Measurements from ENCODE around the gene ADPRHL1. TPM values are rescaled to one million over a fixed set of nuclear protein-coding genes. Genes with fewer than 3 reads are reported as not detected.

ADPRHL1 gene
- total RNA-seq, 1 donor from 2014 or later = 2.8 TPM

- Mint-ChIP-seq H3K27ac (ENCODE audit: unreplicated experiment) (no peak overlapping the region), H3K4me1 (no peaks in the 10 kb centered on the region), H3K9me3 (no peaks in the 10 kb centered on the region), H3K36me3 (ENCODE audit: low read depth) (peaks cover 39% of the 10 kb centered on the region), H3K4me3 (no peak overlapping the region), H3K27me3 (ENCODE audit: low read depth) (no peaks in the 10 kb centered on the region)
- TF ChIP-seq CTCF (conservative IDR thresholded peaks at IDR 0.05) = no peak
- no peak for DNase-seq (ENCODE audit: low read depth, low spot score)
Observed at GRCh38 chr13:113476811-113477210, 23.5 kb upstream of the ADPRHL1 start.

DNA sequence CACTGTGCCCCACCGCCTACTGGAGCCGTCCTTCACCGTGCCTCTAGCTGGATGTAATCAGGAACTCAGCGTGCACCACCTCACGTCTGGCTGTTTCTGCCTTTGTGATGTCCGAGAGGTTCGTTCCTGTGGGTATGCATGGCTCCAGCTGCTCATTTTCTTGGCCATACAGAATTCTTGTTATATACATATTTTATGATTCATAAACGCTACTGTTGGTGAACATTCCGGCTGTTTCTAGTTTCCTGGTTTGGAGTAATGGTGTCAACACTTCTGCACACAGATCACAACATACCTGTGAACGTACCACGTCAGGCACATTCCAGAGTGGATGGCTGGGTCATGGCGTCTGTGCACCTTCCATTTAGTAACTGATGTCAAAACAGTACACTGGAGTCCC is 22.6 kb upstream of the ADPRHL1 start:
- Mint-ChIP-seq H3K4me3 (no peak overlapping the region), H3K4me1 (no peaks in the 10 kb centered on the region), H3K27ac (ENCODE audit: unreplicated experiment) (no peak overlapping the region), H3K36me3 (ENCODE audit: low read depth) (peaks cover 46% of the 10 kb centered on the region), H3K9me3 (no peaks in the 10 kb centered on the region), H3K27me3 (ENCODE audit: low read depth) (no peaks in the 10 kb centered on the region)
- DNase-seq (ENCODE audit: low read depth, low spot score) = no peak
- no peak for TF ChIP-seq CTCF (conservative IDR thresholded peaks at IDR 0.05)

GRCh38 chr13:113475280-113475679 is 22.0 kb upstream of the ADPRHL1 start:
- H3K27me3 Mint-ChIP-seq (ENCODE audit: low read depth) = no peaks in the 10 kb centered on the region
- no peak for TF ChIP-seq CTCF (conservative IDR thresholded peaks at IDR 0.05)
- H3K4me1 Mint-ChIP-seq = no peaks in the 10 kb centered on the region
- DNase-seq (ENCODE audit: low read depth, low spot score) = no peak
- no peaks in the 10 kb centered on the region for H3K9me3 Mint-ChIP-seq
- H3K27ac Mint-ChIP-seq (ENCODE audit: unreplicated experiment) = no peak overlapping the region
- H3K4me3 Mint-ChIP-seq = no peak overlapping the region
- peaks cover 49% of the 10 kb centered on the region for H3K36me3 Mint-ChIP-seq (ENCODE audit: low read depth)

- H3K27ac Mint-ChIP-seq (ENCODE audit: unreplicated experiment) = peak overlapping the region; percentile 45
- no peaks in the 10 kb centered on the region for H3K27me3 Mint-ChIP-seq (ENCODE audit: low read depth)
- H3K36me3 Mint-ChIP-seq (ENCODE audit: low read depth) = peaks cover 52% of the 10 kb centered on the region
- H3K4me1 Mint-ChIP-seq = peaks cover 2% of the 10 kb centered on the region
- no peak for DNase-seq (ENCODE audit: low read depth, low spot score)
- H3K4me3 Mint-ChIP-seq = no peak overlapping the region
- TF ChIP-seq CTCF (conservative IDR thresholded peaks at IDR 0.05) = no peak
- no peaks in the 10 kb centered on the region for H3K9me3 Mint-ChIP-seq
Observed at GRCh38 chr13:113474179-113474578, 20.9 kb upstream of the ADPRHL1 start.

DNA sequence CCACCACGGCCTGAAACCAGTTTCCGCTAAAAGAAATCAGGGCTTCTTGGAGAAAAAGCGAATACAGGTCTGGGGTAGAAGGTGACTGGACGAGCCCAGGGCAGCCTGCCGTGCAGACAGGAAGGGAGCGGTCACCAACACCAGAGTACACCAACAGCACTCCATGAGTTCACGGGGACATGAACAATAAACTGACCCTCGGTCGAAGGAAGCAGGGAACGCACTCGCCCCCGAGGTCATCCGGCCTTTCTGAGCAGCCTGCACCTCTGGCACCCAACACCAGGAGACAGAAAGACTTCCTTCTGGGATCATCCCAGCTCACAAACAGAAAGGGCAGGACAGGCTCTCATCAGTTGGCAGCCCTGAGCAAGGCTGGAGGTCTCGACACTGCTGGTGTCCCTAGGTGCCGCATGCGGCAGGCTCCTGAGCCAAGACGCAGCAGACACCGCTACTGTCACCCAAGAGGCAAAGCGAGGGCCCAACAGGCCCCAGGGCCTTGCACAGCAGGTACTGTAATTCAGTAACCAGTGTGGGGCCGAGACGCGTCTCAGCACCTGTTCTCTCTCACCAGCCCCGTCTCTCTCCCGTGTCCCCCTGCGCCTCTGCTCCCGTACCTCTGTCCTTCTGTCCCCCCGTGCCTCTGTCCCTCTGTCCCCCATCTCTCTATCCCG is 19.2 kb upstream of the ADPRHL1 start:
- H3K4me1 Mint-ChIP-seq = peaks cover 13% of the 10 kb centered on the region
- H3K27me3 Mint-ChIP-seq (ENCODE audit: low read depth) = no peaks in the 10 kb centered on the region
- no peak for DNase-seq (ENCODE audit: low read depth, low spot score)
- no peak overlapping the region for H3K4me3 Mint-ChIP-seq
- peaks cover 45% of the 10 kb centered on the region for H3K36me3 Mint-ChIP-seq (ENCODE audit: low read depth)
- no peaks in the 10 kb centered on the region for H3K9me3 Mint-ChIP-seq
- TF ChIP-seq CTCF (conservative IDR thresholded peaks at IDR 0.05) = no peak
- no peak overlapping the region for H3K27ac Mint-ChIP-seq (ENCODE audit: unreplicated experiment)

Data from neural crest cell (in vitro differentiated cells).